Measurements from ENCODE around the gene SMIM3.

Gene SMIM3

GRCh38 chr5:150781706-150782614 is 3.4 kb downstream of the SMIM3 start:
- Histone ChIP-seq H3K79me2 (ENCODE audit: insufficient read depth, low read length) (no peaks in the 10 kb centered on the region), H2AFZ (ENCODE audit: low read depth, low read length, severe bottlenecking) (no peak overlapping the region), H3F3A (ENCODE audit: insufficient read depth) (no peaks in the 10 kb centered on the region), H4K20me1 (ENCODE audit: low read depth, low read length) (no peaks in the 10 kb centered on the region), H3K36me3 (ENCODE audit: low read length) (no peaks in the 10 kb centered on the region), H3K4me2 (ENCODE audit: low read depth, low read length, poor library complexity, severe bottlenecking) (no peak overlapping the region), H3K9me3 (ENCODE audit: insufficient read depth, low read length) (no peaks in the 10 kb centered on the region), H3K27ac (ENCODE audit: low read depth, low read length) (no peak overlapping the region), H3K9ac (ENCODE audit: low read length) (no peak overlapping the region), H3K4me3 (ENCODE audit: insufficient read depth, low read length, poor library complexity, severe bottlenecking) (no peak overlapping the region), H3K27me3 (ENCODE audit: low read length) (no peaks in the 10 kb centered on the region), H3K9me2 (replicated peaks; ENCODE audit: insufficient read depth, low read length) (no peaks in the 10 kb centered on the region)
- TF ChIP-seq, protein P1, sequence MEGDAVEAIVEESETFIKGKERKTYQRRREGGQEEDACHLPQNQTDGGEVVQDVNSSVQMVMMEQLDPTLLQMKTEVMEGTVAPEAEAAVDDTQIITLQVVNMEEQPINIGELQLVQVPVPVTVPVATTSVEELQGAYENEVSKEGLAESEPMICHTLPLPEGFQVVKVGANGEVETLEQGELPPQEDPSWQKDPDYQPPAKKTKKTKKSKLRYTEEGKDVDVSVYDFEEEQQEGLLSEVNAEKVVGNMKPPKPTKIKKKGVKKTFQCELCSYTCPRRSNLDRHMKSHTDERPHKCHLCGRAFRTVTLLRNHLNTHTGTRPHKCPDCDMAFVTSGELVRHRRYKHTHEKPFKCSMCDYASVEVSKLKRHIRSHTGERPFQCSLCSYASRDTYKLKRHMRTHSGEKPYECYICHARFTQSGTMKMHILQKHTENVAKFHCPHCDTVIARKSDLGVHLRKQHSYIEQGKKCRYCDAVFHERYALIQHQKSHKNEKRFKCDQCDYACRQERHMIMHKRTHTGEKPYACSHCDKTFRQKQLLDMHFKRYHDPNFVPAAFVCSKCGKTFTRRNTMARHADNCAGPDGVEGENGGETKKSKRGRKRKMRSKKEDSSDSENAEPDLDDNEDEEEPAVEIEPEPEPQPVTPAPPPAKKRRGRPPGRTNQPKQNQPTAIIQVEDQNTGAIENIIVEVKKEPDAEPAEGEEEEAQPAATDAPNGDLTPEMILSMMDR (IDR thresholded peaks at IDR 0.05; ENCODE audit: insufficient read depth, low read length, poor library complexity, severe bottlenecking) = no peak
- TF ChIP-seq EZH2phosphoT487 (conservative IDR thresholded peaks at IDR 0.05; ENCODE audit: low read length) = no peak

- Histone ChIP-seq H3K9me2 (replicated peaks; ENCODE audit: insufficient read depth, low read length) (no peaks in the 10 kb centered on the region), H3K79me2 (ENCODE audit: insufficient read depth, low read length) (no peaks in the 10 kb centered on the region), H3K36me3 (ENCODE audit: low read length) (no peaks in the 10 kb centered on the region), H3K27me3 (ENCODE audit: low read length) (no peaks in the 10 kb centered on the region), H2AFZ (ENCODE audit: low read depth, low read length, severe bottlenecking) (no peak overlapping the region), H3F3A (ENCODE audit: insufficient read depth) (no peaks in the 10 kb centered on the region), H3K4me3 (ENCODE audit: insufficient read depth, low read length, poor library complexity, severe bottlenecking) (no peak overlapping the region), H3K9ac (ENCODE audit: low read length) (no peak overlapping the region), H4K20me1 (ENCODE audit: low read depth, low read length) (no peaks in the 10 kb centered on the region), H3K27ac (ENCODE audit: low read depth, low read length) (no peak overlapping the region), H3K9me3 (ENCODE audit: insufficient read depth, low read length) (no peaks in the 10 kb centered on the region), H3K4me2 (ENCODE audit: low read depth, low read length, poor library complexity, severe bottlenecking) (no peak overlapping the region)
- TF ChIP-seq, protein P1 (IDR thresholded peaks at IDR 0.05; ENCODE audit: insufficient read depth, low read length, poor library complexity, severe bottlenecking) = no peak
- TF ChIP-seq EZH2phosphoT487 (conservative IDR thresholded peaks at IDR 0.05; ENCODE audit: low read length) = no peak
These were observed 4.3 kb downstream of the SMIM3 start for GRCh38 chr5:150782850-150783249.

DNA sequence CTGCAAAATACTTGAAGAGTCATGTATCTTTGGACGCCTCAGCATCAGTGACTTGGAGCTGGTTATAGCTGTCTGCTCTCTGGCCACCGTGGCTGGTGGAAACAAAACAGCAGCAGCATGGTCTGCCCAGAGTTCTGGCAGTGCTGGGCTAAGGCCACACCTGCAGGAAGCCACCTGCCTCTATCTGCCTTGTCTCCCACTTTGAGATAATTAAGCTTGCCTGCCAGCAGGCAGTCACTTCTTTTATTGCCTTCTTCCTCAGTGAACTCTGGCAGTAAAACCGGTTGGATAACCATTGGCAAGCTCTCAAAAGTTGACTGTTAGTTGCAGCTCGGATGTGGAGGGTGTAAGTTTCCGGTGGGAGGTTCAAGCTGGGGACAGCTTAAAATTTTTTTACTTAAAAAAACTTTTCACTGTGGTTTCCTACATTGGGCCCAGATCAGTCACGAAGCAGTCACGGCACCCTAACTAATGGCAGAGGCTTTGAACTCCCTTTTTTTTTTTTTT is 4.9 kb downstream of the SMIM3 start:
- Histone ChIP-seq H3K9me2 (replicated peaks; ENCODE audit: insufficient read depth, low read length) (no peaks in the 10 kb centered on the region), H3K27me3 (ENCODE audit: low read length) (no peaks in the 10 kb centered on the region), H3K27ac (ENCODE audit: low read depth, low read length) (no peak overlapping the region), H3K36me3 (ENCODE audit: low read length) (no peaks in the 10 kb centered on the region), H3K4me2 (ENCODE audit: low read depth, low read length, poor library complexity, severe bottlenecking) (no peak overlapping the region), H2AFZ (ENCODE audit: low read depth, low read length, severe bottlenecking) (no peak overlapping the region), H3K4me3 (ENCODE audit: insufficient read depth, low read length, poor library complexity, severe bottlenecking) (no peak overlapping the region), H3K9ac (ENCODE audit: low read length) (no peak overlapping the region), H3K9me3 (ENCODE audit: insufficient read depth, low read length) (no peaks in the 10 kb centered on the region), H3K79me2 (ENCODE audit: insufficient read depth, low read length) (no peaks in the 10 kb centered on the region), H4K20me1 (ENCODE audit: low read depth, low read length) (no peaks in the 10 kb centered on the region), H3F3A (ENCODE audit: insufficient read depth) (no peaks in the 10 kb centered on the region)
- TF ChIP-seq EZH2phosphoT487 (conservative IDR thresholded peaks at IDR 0.05; ENCODE audit: low read length) = no peak
- TF ChIP-seq, protein P1 (IDR thresholded peaks at IDR 0.05; ENCODE audit: insufficient read depth, low read length, poor library complexity, severe bottlenecking) = no peak
